ENCODE data around the gene TNFRSF4. TPM values are rescaled to one million over a fixed set of nuclear protein-coding genes. Genes with fewer than 3 reads are reported as not detected.

Gene TNFRSF4
- total RNA-seq, 1 donor from 2014 or later = 7.7 TPM

GRCh38 chr1:1243266-1243660 lies 29.3 kb upstream of the TNFRSF4 start:
- no peak overlapping the region for H3K4me3 ChIP-seq
- TF ChIP-seq CTCF (IDR thresholded peaks at IDR 0.05) = no peak
- intact Hi-C loops (cut with DNase I) = no loop called here
- H3K27me3 ChIP-seq = peaks cover 27% of the 10 kb centered on the region
- H3K27ac ChIP-seq = no peak overlapping the region
- H3K9me3 ChIP-seq = no peaks in the 10 kb centered on the region
- ATAC-seq = no peak
- H3K36me3 ChIP-seq = no peaks in the 10 kb centered on the region
- no peaks in the 10 kb centered on the region for H3K4me1 ChIP-seq
- no peak for DNase-seq

- Histone ChIP-seq H3K4me3 (no peak overlapping the region), H3K27me3 (peaks cover 27% of the 10 kb centered on the region), H3K36me3 (no peaks in the 10 kb centered on the region), H3K27ac (no peak overlapping the region), H3K9me3 (no peaks in the 10 kb centered on the region), H3K4me1 (no peaks in the 10 kb centered on the region)
- no peak for DNase-seq
- TF ChIP-seq CTCF (IDR thresholded peaks at IDR 0.05) = no peak
- intact Hi-C loops (cut with DNase I) = no loop called here
- no peak for ATAC-seq
These were observed 28.7 kb upstream of the TNFRSF4 start for GRCh38 chr1:1242461-1243265.

- Histone ChIP-seq H3K27ac (no peak overlapping the region), H3K27me3 (peaks cover 27% of the 10 kb centered on the region), H3K4me3 (no peak overlapping the region), H3K4me1 (no peaks in the 10 kb centered on the region), H3K36me3 (no peaks in the 10 kb centered on the region), H3K9me3 (no peaks in the 10 kb centered on the region)
- DNase-seq = no peak
- intact Hi-C loops (cut with DNase I) = no loop called here
- TF ChIP-seq CTCF (IDR thresholded peaks at IDR 0.05) = no peak
- ATAC-seq = no peak
These were observed 27.8 kb upstream of the TNFRSF4 start for GRCh38 chr1:1241588-1242219.

GRCh38 chr1:1240822-1241587 lies 27.1 kb upstream of the TNFRSF4 start:
- no peak for TF ChIP-seq CTCF (IDR thresholded peaks at IDR 0.05)
- no peaks in the 10 kb centered on the region for H3K36me3 ChIP-seq
- no peaks in the 10 kb centered on the region for H3K9me3 ChIP-seq
- no peak for ATAC-seq
- H3K4me1 ChIP-seq = no peaks in the 10 kb centered on the region
- H3K27me3 ChIP-seq = peaks cover 23% of the 10 kb centered on the region
- no peak for DNase-seq
- H3K27ac ChIP-seq = no peak overlapping the region
- H3K4me3 ChIP-seq = no peak overlapping the region
- intact Hi-C loops (cut with DNase I) = no loop called here

GRCh38 chr1:1240348-1240732 lies 26.4 kb upstream of the TNFRSF4 start:
- ATAC-seq = no peak
- no peak for DNase-seq
- intact Hi-C loops (cut with DNase I) = no loop called here

More at GRCh38 chr1:1240348-1240732, 26.4 kb upstream of the TNFRSF4 start:
- TF ChIP-seq CTCF (IDR thresholded peaks at IDR 0.05) = no peak
- Histone ChIP-seq H3K36me3 (no peaks in the 10 kb centered on the region), H3K4me3 (no peak overlapping the region), H3K27ac (no peak overlapping the region), H3K4me1 (no peaks in the 10 kb centered on the region), H3K9me3 (no peaks in the 10 kb centered on the region), H3K27me3 (peaks cover 16% of the 10 kb centered on the region)
